ENCODE results near the gene MS4A12. TPM values are rescaled to one million over a fixed set of nuclear protein-coding genes. Genes with fewer than 3 reads are reported as not detected.

MS4A12 gene
- total and polyA plus RNA-seq, 9 of the 15 experiments (the other 6 are each of a cell fraction or from before 2014, with no cell fraction given): not detected

- ChIA-PET CTCF (ENCODE audit: low intra/inter-chr PET ratio) (no interaction called here), POLR2A (no interaction called here)
- in situ Hi-C loops (cut with MboI) (no loop called here), intact Hi-C loops (cut with micrococcal nuclease) (no loop called here)
- TF ChIP-seq NCOA6 (IDR thresholded peaks at IDR 0.05) (no peak), EWSR1 (IDR thresholded peaks at IDR 0.05; ENCODE audit: borderline replicate concordance, low read depth, partially characterized antibody) (no peak), RFX7 (CRISPR knock-in tag; IDR thresholded peaks at IDR 0.05) (no peak), KDM1A (IDR thresholded peaks at IDR 0.05) (no peak), BDP1 (IDR thresholded peaks at IDR 0.05; ENCODE audit: insufficient read depth, insufficient read length) (no peak), MAX (CRISPR knock-in tag; IDR thresholded peaks at IDR 0.05) (no peak), ZBTB7A (IDR thresholded peaks at IDR 0.05; ENCODE audit: borderline replicate concordance, control insufficient read depth, low read depth, low read length) (no peak), ASH1L (IDR thresholded peaks at IDR 0.05; ENCODE audit: borderline replicate concordance, low read depth, partially characterized antibody) (no peak), NR4A1 (CRISPR knock-in tag; IDR thresholded peaks at IDR 0.05) (no peak), NR4A1 (tag; IDR thresholded peaks at IDR 0.05) (no peak), RFX5 (IDR thresholded peaks at IDR 0.05; ENCODE audit: low read depth, low read length) (no peak), ZNF23 (CRISPR knock-in tag; IDR thresholded peaks at IDR 0.05) (no peak)
- no peaks in the 10 kb centered on the region for H4K20me1 ChIP-seq (replicated peaks; ENCODE audit: control insufficient read depth, insufficient read depth, low read length)
- no peaks in the 10 kb centered on the region for H3K79me2 ChIP-seq (ENCODE audit: control insufficient read depth, insufficient read depth, low read length)
- H3K4me1 ChIP-seq (replicated peaks in 1 of 2; ENCODE audit: control insufficient read depth in 2 of 2, insufficient read depth in 2 of 2, low read length in 2 of 2): no peaks in the 10 kb centered on the region
- no peaks in the 10 kb centered on the region for H3K9me3 ChIP-seq (replicated peaks; ENCODE audit: control insufficient read depth, insufficient read depth, low read depth, low read length)
- ATAC-seq (no peak), FAIRE-seq (no peak), DNase-seq (ENCODE audit: extremely low read depth in 1 of 4, low spot score in 3 of 4) (no peak)
- no peaks in the 10 kb centered on the region for H3K36me3 ChIP-seq (ENCODE audit: control insufficient read depth, insufficient read depth, low read length)
- no peak overlapping the region for H3K4me3 ChIP-seq
- no TSS peak for BruUV-seq (replicated peaks)
- no peak overlapping the region for H3K9ac ChIP-seq (ENCODE audit: insufficient read depth in 1 of 2, low read depth in 2 of 2, low read length in 2 of 2)
- H3K27ac ChIP-seq (ENCODE audit: extremely low read depth, low read depth, low read length): no peak overlapping the region
- H3K4me2 ChIP-seq (ENCODE audit: insufficient read depth, low read length): no peak overlapping the region
- no peaks in the 10 kb centered on the region for H3K27me3 ChIP-seq (ENCODE audit: control insufficient read depth in 2 of 2, insufficient read depth in 2 of 2, low read length in 2 of 2)
- H3K9me1 ChIP-seq (ENCODE audit: control insufficient read depth, insufficient read depth, low read length): no peaks in the 10 kb centered on the region
- 6% methylated on average over 1 of the region's 1 CpG for WGBS (ENCODE audit: insufficient coverage, low coverage, missing lambda C conversion rate)
- no peak overlapping the region for H2AFZ ChIP-seq (ENCODE audit: low read depth, low read length)
Measured at GRCh38 chr11:60528465-60528864, 35.9 kb downstream of the MS4A12 start.

Measured in K562 (cell line).